Progenitor cell of endocrine pancreas (in vitro differentiated cells): ENCODE results near the gene MRPL1. TPM values are rescaled to one million over a fixed set of nuclear protein-coding genes. Genes with fewer than 3 reads are reported as not detected.

Source experiments
- DNase-seq: peaks from one replicate; pipeline ENCODE4 v3.0.0; 2021; ENCODE audit warnings: low spot score; ENCODE audit not compliant: unreplicated experiment
- H3K27ac Mint-ChIP-seq: 2 replicates; pipeline ENCODE4 v1.8.0; 2021; ENCODE audit warnings: mild to moderate bottlenecking, moderate library complexity, mixed read lengths
- H3K27me3 Mint-ChIP-seq: 2 replicates; pipeline ENCODE4 v1.8.0; 2021; ENCODE audit warnings: mixed read lengths
- H3K36me3 Mint-ChIP-seq: 2 replicates; pipeline ENCODE4 v1.8.0; 2022; ENCODE audit warnings: mixed read lengths; ENCODE audit not compliant: insufficient read depth
- H3K4me1 Mint-ChIP-seq: 2 replicates; pipeline ENCODE4 v1.8.0; 2021; ENCODE audit warnings: low read depth, mixed read lengths
- H3K4me3 Mint-ChIP-seq: 2 replicates; pipeline ENCODE4 v1.8.0; 2021; ENCODE audit warnings: low read depth, mild to moderate bottlenecking, moderate library complexity, mixed read lengths
- H3K9me3 Mint-ChIP-seq: 2 replicates; pipeline ENCODE4 v1.8.0; 2021; ENCODE audit warnings: low read depth, mixed read lengths
- total RNA-seq: library from RNA; stranded (reverse); gene quantifications from 2 replicates; pipeline ENCODE4 v1.2.1, GENCODE V29; 2021
- TF ChIP-seq, protein P1 (sequence below): fragments of 200-600 bp; sonication (generic); IDR thresholded peaks from one replicate; pipeline ENCODE4 v1.5.0; 2021; ENCODE audit warnings: antibody characterized with exemption, mild to moderate bottlenecking; ENCODE audit not compliant: unreplicated experiment

Gene MRPL1
- total RNA-seq, 1 donor from 2014 or later, result 32.7 TPM

- Mint-ChIP-seq H3K36me3 (peaks cover 2% of the 10 kb centered on the region), H3K4me1 (peaks cover 28% of the 10 kb centered on the region), H3K27ac (peak within 1 kb of the TSS; percentile 100), H3K27me3 (no peaks in the 10 kb centered on the region), H3K9me3 (no peaks in the 10 kb centered on the region), H3K4me3 (peak within 1 kb of the TSS; percentile 100)
- TF ChIP-seq, protein P1, sequence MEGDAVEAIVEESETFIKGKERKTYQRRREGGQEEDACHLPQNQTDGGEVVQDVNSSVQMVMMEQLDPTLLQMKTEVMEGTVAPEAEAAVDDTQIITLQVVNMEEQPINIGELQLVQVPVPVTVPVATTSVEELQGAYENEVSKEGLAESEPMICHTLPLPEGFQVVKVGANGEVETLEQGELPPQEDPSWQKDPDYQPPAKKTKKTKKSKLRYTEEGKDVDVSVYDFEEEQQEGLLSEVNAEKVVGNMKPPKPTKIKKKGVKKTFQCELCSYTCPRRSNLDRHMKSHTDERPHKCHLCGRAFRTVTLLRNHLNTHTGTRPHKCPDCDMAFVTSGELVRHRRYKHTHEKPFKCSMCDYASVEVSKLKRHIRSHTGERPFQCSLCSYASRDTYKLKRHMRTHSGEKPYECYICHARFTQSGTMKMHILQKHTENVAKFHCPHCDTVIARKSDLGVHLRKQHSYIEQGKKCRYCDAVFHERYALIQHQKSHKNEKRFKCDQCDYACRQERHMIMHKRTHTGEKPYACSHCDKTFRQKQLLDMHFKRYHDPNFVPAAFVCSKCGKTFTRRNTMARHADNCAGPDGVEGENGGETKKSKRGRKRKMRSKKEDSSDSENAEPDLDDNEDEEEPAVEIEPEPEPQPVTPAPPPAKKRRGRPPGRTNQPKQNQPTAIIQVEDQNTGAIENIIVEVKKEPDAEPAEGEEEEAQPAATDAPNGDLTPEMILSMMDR, result peak; percentile 5
- DNase-seq, result peak; percentile 43
These were observed 43.8 kb upstream of the MRPL1 start, which contains the start of gene CNOT6L for GRCh38 chr4:77818602-77819403. TSS of gene CNOT6L (minus strand) at chr4:77819368. CDS start at chr4:77819308, 60 bp downstream.

GRCh38 chr4:77819404-77819842 is 43.2 kb upstream of the MRPL1 start:
- TF ChIP-seq, protein P1, result no peak
- peaks cover 28% of the 10 kb centered on the region for H3K4me1 Mint-ChIP-seq
- H3K36me3 Mint-ChIP-seq, result peaks cover 2% of the 10 kb centered on the region

GRCh38 chr4:77819843-77820648 is 42.6 kb upstream of the MRPL1 start:
- Mint-ChIP-seq H3K27ac (peak overlapping the region; percentile 99), H3K36me3 (peaks cover 2% of the 10 kb centered on the region), H3K4me3 (peak overlapping the region; percentile 98), H3K9me3 (no peaks in the 10 kb centered on the region), H3K4me1 (peaks cover 23% of the 10 kb centered on the region), H3K27me3 (no peaks in the 10 kb centered on the region)
- TF ChIP-seq, protein P1, result no peak
- peak; percentile 80 for DNase-seq

More at GRCh38 chr4:77819404-77819842, 43.2 kb upstream of the MRPL1 start:
- H3K27ac Mint-ChIP-seq, result peak overlapping the region; percentile 100
- H3K27me3 Mint-ChIP-seq, result no peaks in the 10 kb centered on the region
- peak; percentile 24 for DNase-seq
- H3K4me3 Mint-ChIP-seq, result peak overlapping the region; percentile 100
- no peaks in the 10 kb centered on the region for H3K9me3 Mint-ChIP-seq

- no peak for DNase-seq
- H3K4me3 Mint-ChIP-seq, result peak overlapping the region; percentile 98
- H3K4me1 Mint-ChIP-seq, result peaks cover 18% of the 10 kb centered on the region
- H3K27ac Mint-ChIP-seq, result peak overlapping the region; percentile 99
- TF ChIP-seq, protein P1, result no peak
- H3K9me3 Mint-ChIP-seq, result no peaks in the 10 kb centered on the region
- no peaks in the 10 kb centered on the region for H3K27me3 Mint-ChIP-seq
- peaks cover 2% of the 10 kb centered on the region for H3K36me3 Mint-ChIP-seq
These were observed 41.7 kb upstream of the MRPL1 start for GRCh38 chr4:77820649-77821561.
